GM12864 (cell line): ENCODE results near the gene OSBPL1A.

Experiments
- DNase-seq: peaks from one replicate; pipeline ENCODE4 v3.0.0-alpha.2; 2011; ENCODE audit warnings: low read depth
- H3K4me3 ChIP-seq: 2 replicates; pipeline ENCODE4 v1.5.1; 2011; ENCODE audit warnings: mild to moderate bottlenecking, low read depth, low read length, control low read depth
- CTCF ChIP-seq: IDR thresholded peaks from 2 replicates; pipeline ENCODE4 v1.5.1; 2011; ENCODE audit warnings: low read depth, mild to moderate bottlenecking, moderate library complexity, low read length, control low read depth, inconsistent platforms; ENCODE audit errors: missing control alignments

The OSBPL1A gene

GRCh38 chr18:24414349-24415003 is 16.9 kb upstream of the OSBPL1A start:
- no peak overlapping the region for H3K4me3 ChIP-seq
- no peak for TF ChIP-seq CTCF
- DNase-seq: no peak

DNA sequence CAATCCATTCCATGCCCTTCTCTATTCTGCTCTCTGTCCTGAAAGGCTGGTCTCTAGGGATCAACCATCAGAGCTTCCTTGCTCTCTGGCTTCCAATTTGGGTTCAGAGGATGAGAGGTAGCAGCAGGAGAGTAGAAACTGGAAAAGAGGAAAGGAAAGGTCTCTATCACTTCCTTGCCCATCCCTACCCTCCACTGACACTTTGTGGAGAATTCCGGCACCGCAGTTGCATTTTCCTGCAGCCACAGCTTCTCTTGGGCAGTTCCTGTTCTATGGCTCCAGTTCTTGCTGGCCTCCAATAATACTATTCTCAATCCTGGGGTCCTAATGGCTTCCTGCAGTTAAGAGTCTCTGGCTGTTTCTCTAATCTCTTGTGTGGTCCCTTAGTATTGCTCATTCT is 15.5 kb upstream of the OSBPL1A start:
- no peak for DNase-seq
- H3K4me3 ChIP-seq: no peak overlapping the region
- TF ChIP-seq CTCF: no peak

GRCh38 chr18:24408496-24408895 is 10.9 kb upstream of the OSBPL1A start:
- no peak overlapping the region for H3K4me3 ChIP-seq
- DNase-seq: no peak
- TF ChIP-seq CTCF: no peak

- DNase-seq: no peak
- no peak overlapping the region for H3K4me3 ChIP-seq
- TF ChIP-seq CTCF: no peak
Observed at GRCh38 chr18:24404591-24404990, 7.0 kb upstream of the OSBPL1A start.

DNA sequence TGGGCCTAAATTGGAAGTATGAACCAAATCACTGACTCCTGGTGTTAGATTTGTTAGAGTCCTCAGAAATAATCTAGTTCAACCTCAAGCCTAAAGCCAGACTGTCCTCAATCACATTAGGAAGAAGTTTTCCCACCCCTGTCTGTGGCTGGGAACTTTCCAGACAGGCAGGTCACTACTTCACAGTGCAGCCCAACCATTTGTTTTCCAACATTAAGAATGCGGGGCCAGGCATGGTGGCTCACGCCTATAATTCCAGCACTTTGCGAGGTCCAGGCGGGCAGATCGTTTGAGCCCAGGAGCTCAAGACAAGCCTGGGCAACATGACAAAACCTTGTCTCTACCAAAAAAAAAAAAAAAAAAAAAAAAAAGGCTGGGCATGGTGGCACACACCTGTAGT is 5.5 kb upstream of the OSBPL1A start:
- H3K4me3 ChIP-seq: no peak overlapping the region
- DNase-seq: no peak
- no peak for TF ChIP-seq CTCF

- no peak for DNase-seq
- no peak overlapping the region for H3K4me3 ChIP-seq
- TF ChIP-seq CTCF: peak; percentile 42
Observed at GRCh38 chr18:24402209-24402785, 4.7 kb upstream of the OSBPL1A start.

DNA sequence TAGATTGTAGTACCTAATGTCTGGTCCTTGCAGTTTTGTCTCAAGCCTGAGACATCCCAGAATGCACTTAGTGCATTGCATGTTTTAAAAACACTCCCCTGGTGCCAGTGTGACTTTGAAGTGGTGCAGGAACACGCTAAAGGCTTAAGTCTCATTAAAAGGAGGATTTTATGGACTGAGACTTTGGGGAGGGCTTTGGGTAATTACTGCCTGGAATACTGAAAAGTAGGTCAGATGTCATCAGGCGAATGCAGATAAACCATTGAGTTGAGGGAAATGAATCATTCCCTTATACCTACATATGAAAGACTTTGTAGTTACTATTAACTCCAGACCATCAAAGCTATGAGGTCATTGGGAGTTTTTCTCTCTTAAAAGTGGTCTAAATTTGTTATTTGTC is 3.0 kb upstream of the OSBPL1A start:
- H3K4me3 ChIP-seq: no peak overlapping the region
- no peak for TF ChIP-seq CTCF
- no peak for DNase-seq
